ENCODE measurements around the gene TEDC2. TPM values are rescaled to one million over a fixed set of nuclear protein-coding genes. Genes with fewer than 3 reads are reported as not detected.

The TEDC2 gene
- total RNA-seq, 1 donor from 2014 or later = 2.6 TPM

GRCh38 chr16:2483939-2484897 lies 24.3 kb downstream of the TEDC2 start:
- Histone ChIP-seq H3K9ac (ENCODE audit: low read depth in 1 of 3, low read length in 3 of 3) (peak overlapping the region; percentile 74 to 83 (median 77)), H3K27ac (ENCODE audit: low read depth, low read length) (peak overlapping the region; percentile 85), H3K36me3 (ENCODE audit: control insufficient read depth in 3 of 3, insufficient read depth in 3 of 3, low read length in 3 of 3) (no peaks in the 10 kb centered on the region), H3K4me1 (ENCODE audit: control insufficient read depth in 3 of 3, insufficient read depth in 3 of 3, low read length in 3 of 3) (peaks cover 40 to 57% (median 52%) of the 10 kb centered on the region in 3 donors), H3K4me3 (ENCODE audit: low read length in 3 of 3) (peak overlapping the region in 2 of 3 donors; percentile 29 to 67), H3K27me3 (ENCODE audit: control insufficient read depth in 3 of 3, insufficient read depth in 3 of 3, low read length in 3 of 3) (no peaks in the 10 kb centered on the region), H3K9me3 (ENCODE audit: control insufficient read depth in 3 of 3, low read length in 3 of 3) (no peaks in the 10 kb centered on the region)

- H3K27ac ChIP-seq (ENCODE audit: low read depth, low read length) = no peak overlapping the region
- H3K4me1 ChIP-seq (ENCODE audit: control insufficient read depth in 3 of 3, insufficient read depth in 3 of 3, low read length in 3 of 3) = peaks cover 40 to 57% (median 52%) of the 10 kb centered on the region in 3 donors
- H3K27me3 ChIP-seq (ENCODE audit: control insufficient read depth in 3 of 3, insufficient read depth in 3 of 3, low read length in 3 of 3) = no peaks in the 10 kb centered on the region
- no peaks in the 10 kb centered on the region for H3K9me3 ChIP-seq (ENCODE audit: control insufficient read depth in 3 of 3, low read length in 3 of 3)
- no peak overlapping the region for H3K4me3 ChIP-seq (ENCODE audit: low read length in 3 of 3)
- no peaks in the 10 kb centered on the region for H3K36me3 ChIP-seq (ENCODE audit: control insufficient read depth in 3 of 3, insufficient read depth in 3 of 3, low read length in 3 of 3)
- peak overlapping the region in 2 of 3 donors; percentile 11 to 83 for H3K9ac ChIP-seq (ENCODE audit: low read depth in 1 of 3, low read length in 3 of 3)
Measured at GRCh38 chr16:2484898-2485508, 25.1 kb downstream of the TEDC2 start.

GRCh38 chr16:2485811-2486507 lies 26.1 kb downstream of the TEDC2 start:
- no peak overlapping the region for H3K4me3 ChIP-seq (ENCODE audit: low read length in 3 of 3)
- peak overlapping the region in 1 of 3 donors; percentile 62 for H3K9ac ChIP-seq (ENCODE audit: low read depth in 1 of 3, low read length in 3 of 3)
- no peaks in the 10 kb centered on the region for H3K9me3 ChIP-seq (ENCODE audit: control insufficient read depth in 3 of 3, low read length in 3 of 3)
- no peaks in the 10 kb centered on the region for H3K27me3 ChIP-seq (ENCODE audit: control insufficient read depth in 3 of 3, insufficient read depth in 3 of 3, low read length in 3 of 3)
- no peak overlapping the region for H3K27ac ChIP-seq (ENCODE audit: low read depth, low read length)
- H3K4me1 ChIP-seq (ENCODE audit: control insufficient read depth in 3 of 3, insufficient read depth in 3 of 3, low read length in 3 of 3) = peaks cover 40 to 57% (median 52%) of the 10 kb centered on the region in 3 donors
- H3K36me3 ChIP-seq (ENCODE audit: control insufficient read depth in 3 of 3, insufficient read depth in 3 of 3, low read length in 3 of 3) = no peaks in the 10 kb centered on the region

GRCh38 chr16:2486645-2487516 lies 27.0 kb downstream of the TEDC2 start:
- Histone ChIP-seq H3K9me3 (ENCODE audit: control insufficient read depth in 3 of 3, low read length in 3 of 3) (no peaks in the 10 kb centered on the region), H3K4me1 (ENCODE audit: control insufficient read depth in 3 of 3, insufficient read depth in 3 of 3, low read length in 3 of 3) (peaks cover 40 to 53% (median 52%) of the 10 kb centered on the region in 3 donors), H3K9ac (ENCODE audit: low read depth in 1 of 3, low read length in 3 of 3) (peak overlapping the region; percentile 45 to 62 (median 51)), H3K36me3 (ENCODE audit: control insufficient read depth in 3 of 3, insufficient read depth in 3 of 3, low read length in 3 of 3) (no peaks in the 10 kb centered on the region), H3K27me3 (ENCODE audit: control insufficient read depth in 3 of 3, insufficient read depth in 3 of 3, low read length in 3 of 3) (no peaks in the 10 kb centered on the region), H3K27ac (ENCODE audit: low read depth, low read length) (no peak overlapping the region), H3K4me3 (ENCODE audit: low read length in 3 of 3) (peak overlapping the region in 1 of 3 donors; percentile 3)

GRCh38 chr16:2487517-2487842 lies 27.6 kb downstream of the TEDC2 start:
- Histone ChIP-seq H3K9me3 (ENCODE audit: control insufficient read depth in 3 of 3, low read length in 3 of 3) (no peaks in the 10 kb centered on the region), H3K4me1 (ENCODE audit: control insufficient read depth in 3 of 3, insufficient read depth in 3 of 3, low read length in 3 of 3) (peaks cover 34 to 47% (median 46%) of the 10 kb centered on the region in 3 donors), H3K36me3 (ENCODE audit: control insufficient read depth in 3 of 3, insufficient read depth in 3 of 3, low read length in 3 of 3) (no peaks in the 10 kb centered on the region), H3K4me3 (ENCODE audit: low read length in 3 of 3) (no peak overlapping the region), H3K9ac (ENCODE audit: low read depth in 1 of 3, low read length in 3 of 3) (peak overlapping the region in 2 of 3 donors; percentile 45 to 62), H3K27ac (ENCODE audit: low read depth, low read length) (no peak overlapping the region), H3K27me3 (ENCODE audit: control insufficient read depth in 3 of 3, insufficient read depth in 3 of 3, low read length in 3 of 3) (no peaks in the 10 kb centered on the region)

- H3K36me3 ChIP-seq (ENCODE audit: control insufficient read depth in 3 of 3, insufficient read depth in 3 of 3, low read length in 3 of 3) = no peaks in the 10 kb centered on the region
- H3K27ac ChIP-seq (ENCODE audit: low read depth, low read length) = no peak overlapping the region
- no peaks in the 10 kb centered on the region for H3K27me3 ChIP-seq (ENCODE audit: control insufficient read depth in 3 of 3, insufficient read depth in 3 of 3, low read length in 3 of 3)
- no peak overlapping the region for H3K4me3 ChIP-seq (ENCODE audit: low read length in 3 of 3)
- H3K9ac ChIP-seq (ENCODE audit: low read depth in 1 of 3, low read length in 3 of 3) = peak overlapping the region in 1 of 3 donors; percentile 62
- H3K9me3 ChIP-seq (ENCODE audit: control insufficient read depth in 3 of 3, low read length in 3 of 3) = no peaks in the 10 kb centered on the region
- H3K4me1 ChIP-seq (ENCODE audit: control insufficient read depth in 3 of 3, insufficient read depth in 3 of 3, low read length in 3 of 3) = peaks cover 29 to 42% (median 41%) of the 10 kb centered on the region in 3 donors
Measured at GRCh38 chr16:2487903-2488531, 28.1 kb downstream of the TEDC2 start.

GRCh38 chr16:2489581-2489980 lies 29.7 kb downstream of the TEDC2 start:
- Histone ChIP-seq H3K9me3 (ENCODE audit: control insufficient read depth in 3 of 3, low read length in 3 of 3) (no peaks in the 10 kb centered on the region), H3K4me3 (ENCODE audit: low read length in 3 of 3) (no peak overlapping the region), H3K9ac (ENCODE audit: low read depth in 1 of 3, low read length in 3 of 3) (no peak overlapping the region), H3K27me3 (ENCODE audit: control insufficient read depth in 3 of 3, insufficient read depth in 3 of 3, low read length in 3 of 3) (no peaks in the 10 kb centered on the region), H3K4me1 (ENCODE audit: control insufficient read depth in 3 of 3, insufficient read depth in 3 of 3, low read length in 3 of 3) (peaks cover 13 to 26% (median 25%) of the 10 kb centered on the region in 3 donors), H3K27ac (ENCODE audit: low read depth, low read length) (no peak overlapping the region), H3K36me3 (ENCODE audit: control insufficient read depth in 3 of 3, insufficient read depth in 3 of 3, low read length in 3 of 3) (no peaks in the 10 kb centered on the region)

- H3K27me3 ChIP-seq (ENCODE audit: control insufficient read depth in 3 of 3, insufficient read depth in 3 of 3, low read length in 3 of 3) = no peaks in the 10 kb centered on the region
- peaks cover 9 to 18% (median 18%) of the 10 kb centered on the region in 3 donors for H3K4me1 ChIP-seq (ENCODE audit: control insufficient read depth in 3 of 3, insufficient read depth in 3 of 3, low read length in 3 of 3)
- no peak overlapping the region for H3K9ac ChIP-seq (ENCODE audit: low read depth in 1 of 3, low read length in 3 of 3)
- no peak overlapping the region for H3K27ac ChIP-seq (ENCODE audit: low read depth, low read length)
- H3K9me3 ChIP-seq (ENCODE audit: control insufficient read depth in 3 of 3, low read length in 3 of 3) = no peaks in the 10 kb centered on the region
- H3K4me3 ChIP-seq (ENCODE audit: low read length in 3 of 3) = no peak overlapping the region
- H3K36me3 ChIP-seq (ENCODE audit: control insufficient read depth in 3 of 3, insufficient read depth in 3 of 3, low read length in 3 of 3) = no peaks in the 10 kb centered on the region
Measured at GRCh38 chr16:2490190-2491105, 30.5 kb downstream of the TEDC2 start.
